T follicular helper cell (primary cell): Measurements from ENCODE around the gene LLCFC1.

Source experiments
- DNase-seq: peaks from one replicate; pipeline ENCODE4 v3.0.0-alpha.2; 2020; ENCODE audit warnings: low read depth

Gene LLCFC1

GRCh38 chr7:142910481-142910880, 28.8 kb upstream of the LLCFC1 start:
- DNase-seq: no peak

GRCh38 chr7:142913051-142913450, 26.2 kb upstream of the LLCFC1 start:
- DNase-seq: no peak

- DNase-seq: no peak
These were observed 25.7 kb upstream of the LLCFC1 start for GRCh38 chr7:142913566-142913965.

GRCh38 chr7:142914121-142914520, 25.2 kb upstream of the LLCFC1 start:
- no peak for DNase-seq

GRCh38 chr7:142915315-142915714, 24.0 kb upstream of the LLCFC1 start:
- no peak for DNase-seq

GRCh38 chr7:142916508-142916907, 22.8 kb upstream of the LLCFC1 start:
- no peak for DNase-seq

DNA sequence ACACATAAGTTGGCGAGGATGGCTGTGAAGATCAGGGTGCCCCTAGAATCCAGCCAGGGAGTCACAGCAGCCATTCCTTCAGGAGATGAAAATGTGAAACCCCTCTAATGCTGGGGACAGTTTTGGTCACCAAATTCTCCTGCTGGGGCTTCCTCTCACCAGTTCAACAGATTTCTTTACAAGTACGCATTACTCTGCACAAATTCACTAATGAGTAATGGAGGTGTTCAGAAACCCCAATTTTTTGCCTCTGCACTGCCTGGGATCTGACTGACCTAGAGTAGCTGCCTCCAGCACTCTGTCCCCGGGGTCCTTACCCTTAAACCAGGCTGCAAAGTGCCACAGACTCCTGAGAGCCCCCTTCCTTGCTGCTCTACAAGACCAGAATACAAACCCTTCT, 21.8 kb upstream of the LLCFC1 start:
- no peak for DNase-seq

GRCh38 chr7:142918901-142919300, 20.4 kb upstream of the LLCFC1 start:
- DNase-seq: no peak

- DNase-seq: no peak
These were observed 19.6 kb upstream of the LLCFC1 start for GRCh38 chr7:142919656-142920055.

GRCh38 chr7:142923391-142923790, 15.9 kb upstream of the LLCFC1 start:
- no peak for DNase-seq

- DNase-seq: no peak
These were observed 13.9 kb upstream of the LLCFC1 start for GRCh38 chr7:142925413-142925812.

- DNase-seq: no peak
These were observed 12.1 kb upstream of the LLCFC1 start for GRCh38 chr7:142927085-142927745.

DNA sequence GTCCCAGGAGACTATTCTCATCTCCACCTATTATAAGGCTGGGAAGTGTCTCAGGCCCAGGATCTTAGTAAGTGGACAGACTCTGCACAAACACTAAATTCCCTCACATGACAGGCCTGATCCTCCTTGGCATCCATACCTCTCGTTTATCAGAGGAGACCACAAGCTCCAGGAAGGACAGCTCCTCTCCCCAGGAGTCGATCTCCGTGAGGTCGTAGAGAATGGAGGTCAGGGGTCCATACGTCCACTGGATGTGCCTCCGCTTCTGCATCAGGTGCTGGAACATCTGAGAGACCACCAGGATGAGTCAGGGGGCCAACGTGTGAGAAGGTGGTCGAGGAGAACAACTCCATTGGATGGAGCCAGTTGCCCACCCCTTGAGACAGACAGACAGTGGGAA, 11.3 kb upstream of the LLCFC1 start:
- DNase-seq: no peak

DNA sequence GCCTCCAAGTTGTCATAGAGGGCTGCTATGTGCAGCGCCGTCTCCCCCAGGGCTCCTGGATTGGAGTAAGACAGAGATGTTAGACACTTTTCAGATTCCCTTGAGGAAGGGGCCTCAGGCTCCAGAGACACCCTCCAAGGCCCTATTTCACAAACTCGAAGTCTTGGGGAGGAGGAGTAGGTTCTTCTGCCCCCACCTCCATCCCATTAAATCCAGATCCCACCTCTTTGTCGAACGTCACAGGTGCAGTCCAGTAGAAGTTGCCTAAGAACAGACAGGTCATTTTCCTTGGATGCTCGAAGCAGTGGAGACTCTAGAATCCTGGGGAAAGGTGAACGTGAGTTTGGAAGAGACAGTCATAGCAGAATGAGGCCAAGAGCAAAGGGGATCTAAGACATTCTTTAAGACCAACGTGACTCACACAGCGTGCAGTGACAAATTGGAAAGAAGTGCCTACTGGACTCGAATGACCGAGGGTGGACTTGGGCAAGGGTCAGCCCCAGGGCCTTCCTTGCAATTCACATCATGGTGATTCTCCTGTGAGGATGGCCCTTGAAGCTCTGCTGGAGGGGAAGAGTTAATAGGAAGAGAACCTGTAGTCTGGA, 9.1 kb upstream of the LLCFC1 start:
- DNase-seq: no peak

DNA sequence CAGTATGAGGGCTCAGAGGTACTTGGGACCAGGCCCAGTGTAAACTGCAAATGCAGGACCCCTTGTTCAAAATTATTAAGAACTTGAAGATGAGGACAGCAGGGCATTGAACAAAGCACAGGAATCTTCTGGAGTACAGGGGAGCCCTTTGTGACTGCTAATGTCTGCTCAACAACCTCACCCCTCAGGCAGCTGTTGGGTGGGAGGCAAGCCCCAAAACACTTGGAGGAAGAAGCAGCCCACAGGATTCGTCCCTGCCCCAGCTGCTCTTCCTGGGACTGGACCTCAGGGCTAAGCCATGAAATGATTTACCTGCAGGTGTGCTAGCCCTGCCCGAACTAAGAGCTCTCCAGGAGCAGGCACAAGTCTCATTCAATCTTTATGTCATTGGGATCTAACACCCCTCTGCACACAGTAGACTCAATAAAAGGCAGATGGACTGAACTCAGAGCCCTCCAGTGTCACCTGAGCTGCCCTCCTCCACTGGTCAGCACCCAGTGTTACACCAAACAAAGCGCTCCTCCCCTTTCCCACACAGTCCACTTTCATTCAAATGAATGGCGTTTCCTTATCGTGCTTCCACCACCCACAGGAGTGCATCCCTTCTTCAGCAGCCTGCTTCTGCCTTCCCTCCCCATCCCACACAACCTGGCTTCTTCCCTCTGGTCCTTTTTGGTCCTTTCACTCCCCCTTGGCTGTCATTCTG, 6.7 kb upstream of the LLCFC1 start:
- DNase-seq: no peak

- no peak for DNase-seq
These were observed 6.2 kb upstream of the LLCFC1 start for GRCh38 chr7:142933092-142933475.

GRCh38 chr7:142933624-142934023, 5.7 kb upstream of the LLCFC1 start, which contains the start of gene TRPV5:
TSS of gene TRPV5 (minus strand) at chr7:142933746. CDS start at chr7:142933459, 287 bp downstream.
- DNase-seq: no peak

- no peak for DNase-seq
These were observed 5.2 kb upstream of the LLCFC1 start for GRCh38 chr7:142934056-142934455.

DNA sequence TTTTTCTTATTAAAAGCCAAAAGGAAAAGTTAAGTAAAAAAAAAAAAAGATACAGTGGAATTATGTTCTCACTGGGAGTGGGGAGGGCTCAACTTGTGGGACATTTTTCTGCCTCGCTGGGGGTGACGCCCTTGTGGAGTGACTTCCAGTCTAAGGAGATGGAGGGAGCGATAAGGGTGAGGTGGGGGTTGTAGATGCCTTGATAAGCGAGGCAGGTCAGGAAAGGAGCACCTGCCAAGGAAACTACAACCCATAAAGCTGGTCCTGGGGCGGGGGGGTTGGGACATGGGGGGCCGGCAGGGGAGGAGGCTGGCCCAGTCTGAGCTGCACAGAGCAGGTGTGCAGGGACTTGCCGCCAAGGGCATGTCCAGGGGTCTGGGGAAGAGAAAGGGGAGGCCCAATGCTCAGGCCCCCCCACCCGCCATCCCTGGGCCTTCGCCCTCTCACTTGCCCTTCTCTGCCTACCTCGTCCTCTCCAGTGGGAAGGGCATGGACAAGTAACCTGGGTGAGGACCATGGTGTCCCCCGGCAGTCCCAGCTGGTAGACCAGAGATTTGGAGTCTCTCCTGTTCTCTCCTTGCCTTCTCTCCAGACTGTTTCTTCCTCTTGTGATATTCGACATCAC, 3.2 kb upstream of the LLCFC1 start:
- no peak for DNase-seq

DNA sequence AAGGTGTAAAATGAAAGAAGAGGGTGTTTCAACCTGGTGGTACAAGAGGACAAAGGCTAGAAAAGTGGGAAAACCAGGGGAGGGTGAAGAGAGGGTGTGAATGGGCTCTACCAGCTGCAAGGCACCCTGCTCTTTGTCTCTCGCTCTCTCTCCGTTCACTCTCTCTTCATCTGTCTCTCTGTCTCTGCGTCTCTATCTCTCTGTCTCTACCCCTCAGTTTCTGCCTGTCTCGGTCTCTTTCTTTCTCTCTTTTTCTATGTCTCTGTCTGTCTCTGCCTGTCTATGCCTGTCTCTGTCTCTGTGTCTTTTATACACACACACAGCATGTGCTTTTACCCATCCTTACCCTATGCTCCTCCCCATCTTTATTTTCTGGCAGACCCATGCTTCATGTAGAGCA, 673 bp upstream of the LLCFC1 start:
- no peak for DNase-seq

- no peak for DNase-seq
These were observed 1.8 kb downstream of the LLCFC1 start for GRCh38 chr7:142940966-142941535.

DNA sequence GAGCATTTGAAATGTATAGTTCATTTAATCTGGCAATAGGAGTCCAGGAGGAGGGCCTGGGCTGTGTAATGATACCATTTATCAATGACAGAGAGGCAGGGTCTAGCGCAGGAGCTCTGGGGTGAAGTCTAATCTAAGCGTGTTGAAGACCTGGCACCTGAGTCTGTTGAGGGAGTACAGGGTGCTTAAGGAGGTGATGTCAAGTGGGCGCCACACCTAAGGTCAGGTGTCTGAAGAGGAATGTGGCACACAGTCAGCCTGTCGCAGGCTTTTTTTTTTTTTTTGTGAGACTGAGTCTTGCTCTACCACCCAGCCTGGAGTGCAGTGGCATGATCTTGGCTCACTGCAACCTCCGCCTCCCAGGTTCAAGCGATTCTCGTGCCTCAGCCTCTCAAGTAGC, 2.3 kb downstream of the LLCFC1 start:
- DNase-seq: no peak

DNA sequence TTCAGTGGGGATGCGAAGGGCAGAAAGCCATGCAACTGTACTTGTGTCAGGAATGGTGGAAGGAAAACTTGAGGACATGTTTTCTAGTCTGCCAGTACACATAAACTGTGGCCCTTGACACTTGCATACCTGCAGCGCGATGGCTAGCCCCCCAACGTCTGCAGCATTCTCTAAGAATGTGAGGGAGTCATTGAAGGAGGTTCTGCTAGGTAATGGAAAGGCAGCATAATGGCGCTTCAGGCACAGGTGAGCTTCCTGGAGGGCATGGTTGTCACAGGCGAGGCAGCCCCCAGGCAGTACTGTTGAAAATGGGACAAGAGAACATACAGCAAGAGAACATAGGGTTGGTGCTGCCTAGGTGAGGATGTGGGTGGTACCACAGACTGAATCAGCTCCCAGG, 3.5 kb downstream of the LLCFC1 start:
- DNase-seq: no peak
